HepG2 (cell line): ENCODE measurements around the gene PRR30. TPM values are rescaled to one million over a fixed set of nuclear protein-coding genes. Genes with fewer than 3 reads are reported as not detected.
A peak's percentile ranks its signal among the peaks of the same experiment; 100 is the strongest.

Experiments used
- BORCS8-MEF2B ChIP-seq: sonication (generic); formaldehyde crosslinking; IDR thresholded peaks from 2 replicates; pipeline ENCODE4 v1.8.0; 2022; ENCODE audit warnings: mild to moderate bottlenecking, missing genetic modification reagents
- DRAP1 ChIP-seq: IDR thresholded peaks from 2 replicates; pipeline ENCODE4 v1.6.1; 2016; ENCODE audit warnings: missing genetic modification reagents, missing compliant biosample characterization
- EEA1 ChIP-seq: sonication (generic); formaldehyde crosslinking; IDR thresholded peaks from 2 replicates; pipeline ENCODE4 v1.5.1; 2020; ENCODE audit warnings: mild to moderate bottlenecking, missing genetic modification reagents, borderline replicate concordance
- ELF1 ChIP-seq: sonication (generic); formaldehyde crosslinking; IDR thresholded peaks from 2 replicates; pipeline ENCODE4 v1.4.0; 2020; ENCODE audit warnings: missing genetic modification reagents
- ETV6 ChIP-seq: sonication (generic); formaldehyde crosslinking; conservative IDR thresholded peaks from 2 replicates; pipeline ENCODE4 v1.4.0; 2020; ENCODE audit warnings: missing genetic modification reagents
- HCFC1 ChIP-seq: fragments of 150-350 bp; IDR thresholded peaks from 2 replicates; pipeline ENCODE4 v1.6.1; 2014; ENCODE audit warnings: low read depth, low read length
- MAFG ChIP-seq: sonication (generic); formaldehyde crosslinking; IDR thresholded peaks from 2 replicates; pipeline ENCODE4 v1.5.1; 2020; ENCODE audit warnings: mild to moderate bottlenecking, missing genetic modification reagents
- MAZ ChIP-seq, 2 experiments: sonication (generic) in 1 of 2; formaldehyde crosslinking in 1 of 2; IDR thresholded peaks; 2 replicates each; pipeline versions ENCODE4 v1.5.0 to v1.6.1; 2012 to 2020; ENCODE audit warnings: low read depth in 2 of 2, mild to moderate bottlenecking in 2 of 2, borderline replicate concordance in 1 of 2, improper control_type of control experiment in 1 of 2, low read length in 1 of 2, missing genetic modification reagents in 1 of 2, moderate library complexity in 1 of 2
- MEIS1 ChIP-seq: sonication (generic); formaldehyde crosslinking; IDR thresholded peaks from 2 replicates; pipeline ENCODE4 v1.9.0; 2021; ENCODE audit warnings: mild to moderate bottlenecking, missing genetic modification reagents, moderate library complexity, borderline replicate concordance
- MXI1 ChIP-seq: IDR thresholded peaks from 3 replicates; pipeline ENCODE4 v1.6.1; 2012; ENCODE audit warnings: low read depth, low read length, inconsistent platforms, borderline replicate concordance
- NFE2 ChIP-seq: sonication (generic); formaldehyde crosslinking; IDR thresholded peaks from 2 replicates; pipeline ENCODE4 v1.4.0; 2020; ENCODE audit warnings: missing genetic modification reagents
- NONO ChIP-seq, 2 experiments: fragments of 450-650 bp in 1 of 2; sonication (generic) in 1 of 2; formaldehyde crosslinking in 1 of 2; IDR thresholded peaks in 1 of 2; conservative IDR thresholded peaks in 1 of 2; 2 replicates each; pipeline versions ENCODE4 v1.6.1 to v1.8.0; 2017 to 2022; ENCODE audit warnings: mild to moderate bottlenecking in 1 of 2, missing genetic modification reagents in 1 of 2, moderate library complexity in 1 of 2
- PHF21A ChIP-seq: sonication (generic); formaldehyde crosslinking; IDR thresholded peaks from 2 replicates; pipeline ENCODE4 v1.5.0; 2020; ENCODE audit warnings: mild to moderate bottlenecking, missing genetic modification reagents
- POLR2G ChIP-seq: fragments of 200-400 bp; formaldehyde crosslinking; IDR thresholded peaks from 2 replicates; pipeline ENCODE4 v1.6.1; 2018; ENCODE audit warnings: mild to moderate bottlenecking, low read depth, low read length, moderate library complexity
- RARG ChIP-seq: sonication (generic); formaldehyde crosslinking; IDR thresholded peaks from 2 replicates; pipeline ENCODE4 v1.4.0; 2020; ENCODE audit warnings: low read depth, mild to moderate bottlenecking, missing genetic modification reagents
- SNAI1 ChIP-seq: sonication (generic); formaldehyde crosslinking; IDR thresholded peaks from 2 replicates; pipeline ENCODE4 v1.5.0; 2020; ENCODE audit warnings: mild to moderate bottlenecking, missing genetic modification reagents, borderline replicate concordance
- SOX5 ChIP-seq: IDR thresholded peaks from 2 replicates; pipeline ENCODE4 v1.6.1; 2016; ENCODE audit warnings: borderline replicate concordance
- STAG1 ChIP-seq: sonication (generic); formaldehyde crosslinking; IDR thresholded peaks from 2 replicates; pipeline ENCODE4 v1.4.0; 2020; ENCODE audit warnings: missing genetic modification reagents
- THYN1 ChIP-seq: sonication (generic); formaldehyde crosslinking; IDR thresholded peaks from 2 replicates; pipeline ENCODE4 v1.8.1; 2023; ENCODE audit warnings: low read depth, mild to moderate bottlenecking, moderate library complexity, missing genetic modification reagents, borderline replicate concordance
- ZBTB21 ChIP-seq: sonication (generic); formaldehyde crosslinking; IDR thresholded peaks from 2 replicates; pipeline ENCODE4 v1.4.0; 2020; ENCODE audit warnings: missing genetic modification reagents
- ZNF160 ChIP-seq: sonication (generic); formaldehyde crosslinking; IDR thresholded peaks from 2 replicates; pipeline ENCODE4 v1.8.0; 2022; ENCODE audit warnings: mild to moderate bottlenecking, inconsistent platforms, missing genetic modification reagents
- ZNF383 ChIP-seq: sonication (generic); formaldehyde crosslinking; IDR thresholded peaks from 2 replicates; pipeline ENCODE4 v1.4.0; 2020; ENCODE audit warnings: missing genetic modification reagents, mild to moderate bottlenecking, borderline replicate concordance
- ZNF546 ChIP-seq: sonication (generic); formaldehyde crosslinking; conservative IDR thresholded peaks from 2 replicates; pipeline ENCODE4 v1.8.1; 2023; ENCODE audit warnings: mild to moderate bottlenecking, missing genetic modification reagents
- ZNF674 ChIP-seq: sonication (generic); formaldehyde crosslinking; IDR thresholded peaks from 2 replicates; pipeline ENCODE4 v1.5.0; 2020; ENCODE audit warnings: low read depth, mild to moderate bottlenecking, missing genetic modification reagents
- ZNF782 ChIP-seq: sonication (generic); formaldehyde crosslinking; IDR thresholded peaks from 2 replicates; pipeline ENCODE4 v1.4.0; 2020; ENCODE audit warnings: missing genetic modification reagents, mild to moderate bottlenecking, borderline replicate concordance
- polyA plus RNA-seq, 8 experiments: library from polyadenylated mRNA; depleted of rRNA in 3 of 8; stranded (reverse) in 7 of 8; unstranded in 1 of 8; fragments of >200 nt; fragmentation: Illumina TruSeq in 4 of 8; extraction: Trizol in 4 of 8; gene quantifications; 2 replicates each; pipeline versions ENCODE4 v1.2.1 to v1.2.3, GENCODE V29; 2011 to 2016; ENCODE audit warnings: low read depth in 4 of 8, missing spikeins in 1 of 8, mixed read lengths in 1 of 8; ENCODE audit not compliant: insufficient read depth in 1 of 8
- total RNA-seq, 5 experiments: library from RNA; depleted of rRNA; stranded (reverse); fragments of >200 nt; fragmentation: Illumina TruSeq; extraction: Trizol; gene quantifications; 2 replicates each; pipeline ENCODE4 v1.2.3, GENCODE V29; 2016; ENCODE audit warnings: low read depth in 1 of 5
- TF ChIP-seq, protein P1 (sequence below): sonication (generic); formaldehyde crosslinking; IDR thresholded peaks from 2 replicates; pipeline ENCODE4 v1.5.1; 2020; ENCODE audit warnings: mild to moderate bottlenecking, missing genetic modification reagents

PRR30 gene
- total and polyA plus RNA-seq, 2 of the 13 experiments (the other 11 are each of a cell fraction or from before 2014, with no cell fraction given): not detected

DNA sequence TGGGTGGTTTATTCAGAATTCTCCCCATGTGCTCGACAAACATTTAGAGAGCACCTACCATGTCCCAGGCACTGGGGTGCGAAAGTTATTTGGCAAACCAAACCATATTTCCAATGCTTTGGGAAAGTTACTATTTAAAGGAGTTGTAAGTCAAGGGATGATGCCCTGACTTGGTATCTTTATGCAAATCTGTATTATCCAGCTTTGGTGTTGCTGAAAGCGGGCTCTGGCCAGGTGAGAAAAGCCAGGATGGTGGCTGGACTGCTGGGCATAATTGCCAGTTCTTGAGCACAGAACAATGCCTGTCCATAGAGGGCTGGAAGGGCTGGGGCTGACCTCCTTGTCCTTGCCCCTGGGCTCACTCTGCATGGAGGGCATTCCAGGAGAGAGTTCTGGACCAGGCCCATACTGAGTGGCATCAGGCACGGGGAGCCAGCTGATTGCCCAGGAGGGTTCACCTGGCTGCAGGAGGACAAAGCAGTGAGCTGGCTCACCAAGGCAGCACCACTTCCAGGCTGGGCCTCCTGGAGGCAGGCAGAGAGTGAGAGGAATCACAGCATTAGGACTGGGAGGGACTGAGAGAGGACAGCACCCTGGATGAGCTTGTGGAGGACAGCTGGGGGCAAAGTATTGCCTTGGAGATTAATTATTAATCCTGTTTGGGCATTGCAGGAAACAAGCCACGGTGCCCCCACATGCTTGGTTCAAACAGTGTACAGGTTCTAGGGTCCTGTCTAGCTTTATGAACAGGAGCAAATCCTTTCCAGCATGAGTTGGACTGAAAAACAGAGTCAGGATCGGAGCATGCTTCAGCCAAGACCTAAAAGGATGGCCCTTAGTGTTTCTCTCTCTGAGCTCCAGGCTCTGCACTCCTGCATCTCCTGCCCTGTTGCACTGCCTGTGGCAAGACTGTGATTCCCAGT is 45.5 kb downstream of the PRR30 start (continued):
- TF ChIP-seq MXI1 (peak; percentile 77; the same call in 1 of the 3 replicates), STAG1 (CRISPR knock-in tag) (peak; percentile 32; the same call in 1 of the 2 replicates), POLR2G (peak; percentile 80), MEIS1 (peak; percentile 93), ELF1 (CRISPR knock-in tag) (peak; percentile 56), SNAI1 (CRISPR knock-in tag) (no peak), PHF21A (CRISPR knock-in tag) (peak; percentile 82), ZNF546 (CRISPR knock-in tag) (peak; percentile 67; the same call in 1 of the 2 replicates), ETV6 (CRISPR knock-in tag) (peak; percentile 11; the same call in 1 of the 2 replicates), SOX5 (CRISPR knock-in tag) (peak; percentile 72; the same call in 1 of the 2 replicates), HCFC1 (no peak), THYN1 (CRISPR knock-in tag) (0 out of 2 replicates have a peak, but pooled peaks have one; percentile 33), ZNF383 (CRISPR knock-in tag) (0 out of 2 replicates have a peak, but pooled peaks have one; percentile 65), MAZ (IDR thresholded peaks at IDR 0.05; ENCODE audit: borderline replicate concordance, low read depth, low read length) (peak; percentile 81; the same call in 1 of the 2 replicates), MAZ (CRISPR knock-in tag; IDR thresholded peaks at IDR 0.05; ENCODE audit: low read depth) (peak; percentile 74), ZNF674 (CRISPR knock-in tag) (no peak), EEA1 (CRISPR knock-in tag) (no peak), BORCS8-MEF2B (CRISPR knock-in tag) (0 out of 2 replicates have a peak, but pooled peaks have one; percentile 7), ZBTB21 (CRISPR knock-in tag) (no peak), ZNF782 (CRISPR knock-in tag) (peak; percentile 53; the same call in 1 of the 2 replicates), NFE2 (CRISPR knock-in tag) (no peak), RARG (no peak), ZNF160 (CRISPR knock-in tag) (peak; percentile 26; the same call in 1 of the 2 replicates), NONO (IDR thresholded peaks at IDR 0.05) (no peak), NONO (CRISPR knock-in tag; conservative IDR thresholded peaks at IDR 0.05) (peak; percentile 98), DRAP1 (CRISPR knock-in tag) (peak; percentile 91), MAFG (no peak)
- TF ChIP-seq, protein P1, sequence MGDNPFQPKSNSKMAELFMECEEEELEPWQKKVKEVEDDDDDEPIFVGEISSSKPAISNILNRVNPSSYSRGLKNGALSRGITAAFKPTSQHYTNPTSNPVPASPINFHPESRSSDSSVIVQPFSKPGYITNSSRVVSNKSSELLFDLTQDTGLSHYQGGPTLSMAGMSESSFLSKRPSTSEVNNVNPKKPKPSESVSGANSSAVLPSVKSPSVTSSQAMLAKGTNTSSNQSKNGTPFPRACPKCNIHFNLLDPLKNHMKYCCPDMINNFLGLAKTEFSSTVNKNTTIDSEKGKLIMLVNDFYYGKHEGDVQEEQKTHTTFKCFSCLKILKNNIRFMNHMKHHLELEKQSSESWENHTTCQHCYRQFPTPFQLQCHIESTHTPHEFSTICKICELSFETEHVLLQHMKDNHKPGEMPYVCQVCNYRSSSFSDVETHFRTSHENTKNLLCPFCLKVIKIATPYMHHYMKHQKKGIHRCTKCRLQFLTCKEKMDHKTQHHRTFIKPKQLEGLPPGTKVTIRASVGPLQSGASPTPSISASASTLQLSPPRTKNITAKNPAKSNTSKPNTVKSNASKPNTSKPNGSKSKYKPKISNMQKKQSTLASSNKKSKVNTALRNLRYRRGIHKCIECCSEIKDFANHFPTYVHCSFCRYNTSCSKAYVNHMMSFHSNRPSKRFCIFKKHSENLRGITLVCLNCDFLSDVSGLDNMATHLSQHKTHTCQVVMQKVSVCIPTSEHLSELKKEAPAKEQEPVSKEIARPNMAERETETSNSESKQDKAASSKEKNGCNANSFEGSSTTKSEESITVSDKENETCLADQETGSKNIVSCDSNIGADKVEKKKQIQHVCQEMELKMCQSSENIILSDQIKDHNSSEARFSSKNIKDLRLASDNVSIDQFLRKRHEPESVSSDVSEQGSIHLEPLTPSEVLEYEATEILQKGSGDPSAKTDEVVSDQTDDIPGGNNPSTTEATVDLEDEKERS (CRISPR knock-in tag): peak; percentile 60; the same call in 1 of the 2 replicates
